ENCODE measurements around the gene SDR42E1. TPM values are rescaled to one million over a fixed set of nuclear protein-coding genes. Genes with fewer than 3 reads are reported as not detected.

Gene SDR42E1
- total and polyA plus RNA-seq, 2 of the 13 experiments (the other 11 are each of a cell fraction or from before 2014, with no cell fraction given) = 0.01 to 0.13 TPM

DNA sequence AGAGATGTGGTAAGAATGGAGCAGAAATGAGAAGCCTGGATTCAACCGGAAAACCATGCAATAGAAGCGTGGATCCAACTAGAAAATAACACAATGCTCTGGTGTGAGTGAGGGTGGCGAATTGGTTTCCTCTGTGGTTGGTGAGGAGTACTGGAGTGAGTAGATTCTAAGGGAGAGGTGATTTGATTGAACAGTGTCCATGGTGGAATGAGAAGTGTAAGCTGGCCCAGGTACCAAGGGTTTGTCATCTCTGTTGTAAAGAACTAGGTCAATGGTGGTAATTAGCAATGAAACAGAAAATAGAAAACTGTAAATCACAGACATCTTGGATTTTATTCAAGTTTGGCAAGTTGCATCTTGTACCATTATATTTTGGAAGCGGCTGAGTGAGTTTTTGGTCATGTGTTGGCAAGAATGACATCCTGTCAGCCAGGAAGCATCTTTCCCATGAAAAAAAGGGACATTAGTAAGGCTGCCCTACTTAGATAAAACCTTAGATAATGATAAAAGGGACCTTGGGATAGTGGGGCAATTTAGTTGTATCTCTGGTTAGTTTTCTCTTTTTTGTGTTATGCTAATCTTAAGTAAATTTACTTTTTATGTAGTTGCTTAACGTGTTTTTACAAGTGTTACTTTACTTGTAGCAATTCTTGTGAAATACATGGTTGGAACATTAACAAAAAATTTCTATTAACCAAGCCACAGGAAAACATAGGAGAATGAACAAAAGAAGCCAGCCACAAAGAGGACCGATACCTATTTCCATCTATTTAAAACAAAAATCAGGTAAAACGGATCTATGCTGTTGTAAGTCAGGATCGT, 44.7 kb upstream of the SDR42E1 start (continued):
- no peak for TF ChIP-seq ZNF572 (CRISPR knock-in tag; IDR thresholded peaks at IDR 0.05)
- no peak for TF ChIP-seq ZSCAN22 (CRISPR knock-in tag; IDR thresholded peaks at IDR 0.05)
- no peak for TF ChIP-seq ZNF761 (CRISPR knock-in tag; conservative IDR thresholded peaks at IDR 0.05)
- TF ChIP-seq, protein P1, sequence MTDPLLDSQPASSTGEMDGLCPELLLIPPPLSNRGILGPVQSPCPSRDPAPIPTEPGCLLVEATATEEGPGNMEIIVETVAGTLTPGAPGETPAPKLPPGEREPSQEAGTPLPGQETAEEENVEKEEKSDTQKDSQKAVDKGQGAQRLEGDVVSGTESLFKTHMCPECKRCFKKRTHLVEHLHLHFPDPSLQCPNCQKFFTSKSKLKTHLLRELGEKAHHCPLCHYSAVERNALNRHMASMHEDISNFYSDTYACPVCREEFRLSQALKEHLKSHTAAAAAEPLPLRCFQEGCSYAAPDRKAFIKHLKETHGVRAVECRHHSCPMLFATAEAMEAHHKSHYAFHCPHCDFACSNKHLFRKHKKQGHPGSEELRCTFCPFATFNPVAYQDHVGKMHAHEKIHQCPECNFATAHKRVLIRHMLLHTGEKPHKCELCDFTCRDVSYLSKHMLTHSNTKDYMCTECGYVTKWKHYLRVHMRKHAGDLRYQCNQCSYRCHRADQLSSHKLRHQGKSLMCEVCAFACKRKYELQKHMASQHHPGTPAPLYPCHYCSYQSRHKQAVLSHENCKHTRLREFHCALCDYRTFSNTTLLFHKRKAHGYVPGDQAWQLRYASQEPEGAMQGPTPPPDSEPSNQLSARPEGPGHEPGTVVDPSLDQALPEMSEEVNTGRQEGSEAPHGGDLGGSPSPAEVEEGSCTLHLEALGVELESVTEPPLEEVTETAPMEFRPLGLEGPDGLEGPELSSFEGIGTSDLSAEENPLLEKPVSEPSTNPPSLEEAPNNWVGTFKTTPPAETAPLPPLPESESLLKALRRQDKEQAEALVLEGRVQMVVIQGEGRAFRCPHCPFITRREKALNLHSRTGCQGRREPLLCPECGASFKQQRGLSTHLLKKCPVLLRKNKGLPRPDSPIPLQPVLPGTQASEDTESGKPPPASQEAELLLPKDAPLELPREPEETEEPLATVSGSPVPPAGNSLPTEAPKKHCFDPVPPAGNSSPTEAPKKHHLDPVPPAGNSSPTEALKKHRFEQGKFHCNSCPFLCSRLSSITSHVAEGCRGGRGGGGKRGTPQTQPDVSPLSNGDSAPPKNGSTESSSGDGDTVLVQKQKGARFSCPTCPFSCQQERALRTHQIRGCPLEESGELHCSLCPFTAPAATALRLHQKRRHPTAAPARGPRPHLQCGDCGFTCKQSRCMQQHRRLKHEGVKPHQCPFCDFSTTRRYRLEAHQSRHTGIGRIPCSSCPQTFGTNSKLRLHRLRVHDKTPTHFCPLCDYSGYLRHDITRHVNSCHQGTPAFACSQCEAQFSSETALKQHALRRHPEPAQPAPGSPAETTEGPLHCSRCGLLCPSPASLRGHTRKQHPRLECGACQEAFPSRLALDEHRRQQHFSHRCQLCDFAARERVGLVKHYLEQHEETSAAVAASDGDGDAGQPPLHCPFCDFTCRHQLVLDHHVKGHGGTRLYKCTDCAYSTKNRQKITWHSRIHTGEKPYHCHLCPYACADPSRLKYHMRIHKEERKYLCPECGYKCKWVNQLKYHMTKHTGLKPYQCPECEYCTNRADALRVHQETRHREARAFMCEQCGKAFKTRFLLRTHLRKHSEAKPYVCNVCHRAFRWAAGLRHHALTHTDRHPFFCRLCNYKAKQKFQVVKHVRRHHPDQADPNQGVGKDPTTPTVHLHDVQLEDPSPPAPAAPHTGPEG (CRISPR knock-in tag; IDR thresholded peaks at IDR 0.05) = no peak
- peak; percentile 85 for TF ChIP-seq MED13 (CRISPR knock-in tag; IDR thresholded peaks at IDR 0.05)
- no peak for TF ChIP-seq ZBED4 (CRISPR knock-in tag; IDR thresholded peaks at IDR 0.05; ENCODE audit: borderline replicate concordance)
- no peak for TF ChIP-seq ZFP91 (CRISPR knock-in tag; IDR thresholded peaks at IDR 0.05; ENCODE audit: borderline replicate concordance)
- TF ChIP-seq ZNF790 (CRISPR knock-in tag; IDR thresholded peaks at IDR 0.05; ENCODE audit: borderline replicate concordance) = no peak
- no peak for TF ChIP-seq ZNF660 (CRISPR knock-in tag; IDR thresholded peaks at IDR 0.05; ENCODE audit: borderline replicate concordance, low read depth)
- TF ChIP-seq, protein P2, sequence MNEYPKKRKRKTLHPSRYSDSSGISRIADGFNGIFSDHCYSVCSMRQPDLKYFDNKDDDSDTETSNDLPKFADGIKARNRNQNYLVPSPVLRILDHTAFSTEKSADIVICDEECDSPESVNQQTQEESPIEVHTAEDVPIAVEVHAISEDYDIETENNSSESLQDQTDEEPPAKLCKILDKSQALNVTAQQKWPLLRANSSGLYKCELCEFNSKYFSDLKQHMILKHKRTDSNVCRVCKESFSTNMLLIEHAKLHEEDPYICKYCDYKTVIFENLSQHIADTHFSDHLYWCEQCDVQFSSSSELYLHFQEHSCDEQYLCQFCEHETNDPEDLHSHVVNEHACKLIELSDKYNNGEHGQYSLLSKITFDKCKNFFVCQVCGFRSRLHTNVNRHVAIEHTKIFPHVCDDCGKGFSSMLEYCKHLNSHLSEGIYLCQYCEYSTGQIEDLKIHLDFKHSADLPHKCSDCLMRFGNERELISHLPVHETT (CRISPR knock-in tag; conservative IDR thresholded peaks at IDR 0.05) = no peak
- TF ChIP-seq HDAC1 (CRISPR knock-in tag; IDR thresholded peaks at IDR 0.05) = peak; percentile 67; the same call in 1 of the 2 replicates
- 0 out of 2 replicates have a peak, but pooled peaks have one; percentile 15 for TF ChIP-seq FOXP1 (IDR thresholded peaks at IDR 0.05)
- TF ChIP-seq FOXP1 (CRISPR knock-in tag; IDR thresholded peaks at IDR 0.05) = peak; percentile 94
- TF ChIP-seq MEF2D (CRISPR knock-in tag; IDR thresholded peaks at IDR 0.05) = 0 out of 2 replicates have a peak, but pooled peaks have one; percentile 21
- no peak for TF ChIP-seq ZNF326 (CRISPR knock-in tag; IDR thresholded peaks at IDR 0.05; ENCODE audit: borderline replicate concordance)
- peak; percentile 53; the same call in 1 of the 2 replicates for TF ChIP-seq EHMT2 (IDR thresholded peaks at IDR 0.05; ENCODE audit: borderline replicate concordance, low read depth, low read length)
